ENCODE data around the gene RNF32. TPM values are rescaled to one million over a fixed set of nuclear protein-coding genes. Genes with fewer than 3 reads are reported as not detected.

The RNF32 gene
- total RNA-seq, 1 donor, result 0.43 TPM

GRCh38 chr7:156675721-156676120 is 35.1 kb downstream of the RNF32 start:
- H3K4me3 ChIP-seq (ENCODE audit: low read depth, low read length), result no peak overlapping the region
- DNase-seq (ENCODE audit: low read depth), result no peak
- TF ChIP-seq CTCF (IDR thresholded peaks at IDR 0.05; ENCODE audit: insufficient read depth, low read depth, low read length), result no peak

- no peak for DNase-seq (ENCODE audit: low read depth)
- TF ChIP-seq CTCF (IDR thresholded peaks at IDR 0.05; ENCODE audit: insufficient read depth, low read depth, low read length), result no peak
- no peak overlapping the region for H3K4me3 ChIP-seq (ENCODE audit: low read depth, low read length)
Observed at GRCh38 chr7:156676263-156676662, 35.7 kb downstream of the RNF32 start.

- H3K4me3 ChIP-seq (ENCODE audit: low read depth, low read length), result no peak overlapping the region
- DNase-seq (ENCODE audit: low read depth), result no peak
- TF ChIP-seq CTCF (IDR thresholded peaks at IDR 0.05; ENCODE audit: insufficient read depth, low read depth, low read length), result no peak
Observed at GRCh38 chr7:156677374-156678054, 36.9 kb downstream of the RNF32 start.

GRCh38 chr7:156680281-156680680 is 39.7 kb downstream of the RNF32 start:
- DNase-seq (ENCODE audit: low read depth), result peak; percentile 39
- no peak overlapping the region for H3K4me3 ChIP-seq (ENCODE audit: low read depth, low read length)

GRCh38 chr7:156682928-156683327 is 42.4 kb downstream of the RNF32 start:
- DNase-seq (ENCODE audit: low read depth), result no peak
- no peak overlapping the region for H3K4me3 ChIP-seq (ENCODE audit: low read depth, low read length)
- no peak for TF ChIP-seq CTCF (IDR thresholded peaks at IDR 0.05; ENCODE audit: insufficient read depth, low read depth, low read length)

More at GRCh38 chr7:156680281-156680680, 39.7 kb downstream of the RNF32 start:
- no peak for TF ChIP-seq CTCF (IDR thresholded peaks at IDR 0.05; ENCODE audit: insufficient read depth, low read depth, low read length)

GRCh38 chr7:156684251-156684650 is 43.7 kb downstream of the RNF32 start:
- H3K4me3 ChIP-seq (ENCODE audit: low read depth, low read length), result no peak overlapping the region
- no peak for DNase-seq (ENCODE audit: low read depth)
- no peak for TF ChIP-seq CTCF (IDR thresholded peaks at IDR 0.05; ENCODE audit: insufficient read depth, low read depth, low read length)

GRCh38 chr7:156684661-156685060 is 44.1 kb downstream of the RNF32 start:
- TF ChIP-seq CTCF (IDR thresholded peaks at IDR 0.05; ENCODE audit: insufficient read depth, low read depth, low read length), result no peak
- no peak for DNase-seq (ENCODE audit: low read depth)

More at GRCh38 chr7:156684661-156685060, 44.1 kb downstream of the RNF32 start:
- H3K4me3 ChIP-seq (ENCODE audit: low read depth, low read length), result no peak overlapping the region

All from fibroblast of villous mesenchyme (primary cell).